H1 (cell line): Measurements from ENCODE around the gene EHBP1.

Experiments used
- ASH2L ChIP-seq: fragments of 200-600, 300-600 bp; sonication (generic); IDR thresholded peaks from one replicate; pipeline ENCODE4 v1.7.1; 2017; ENCODE audit warnings: low read length
- BRCA1 ChIP-seq: IDR thresholded peaks from 2 replicates; pipeline ENCODE4 v1.6.1; 2012; ENCODE audit warnings: low read depth, low read length, improper control_type of control experiment
- SIRT6 ChIP-seq: IDR thresholded peaks from one replicate; pipeline ENCODE4 v1.7.1; 2012; ENCODE audit warnings: low read length, inconsistent platforms
- SP2 ChIP-seq: IDR thresholded peaks from 2 replicates; pipeline ENCODE4 v1.6.1; 2012; ENCODE audit warnings: mild to moderate bottlenecking, low read length, inconsistent platforms
- TAF1 ChIP-seq: IDR thresholded peaks from 2 replicates; pipeline ENCODE4 v1.6.1; 2011; ENCODE audit warnings: mild to moderate bottlenecking, low read depth, low read length
- TCF12 ChIP-seq: IDR thresholded peaks from 2 replicates; pipeline ENCODE4 v1.6.1; 2011; ENCODE audit warnings: low read depth, mild to moderate bottlenecking, low read length
- TF ChIP-seq, protein P1 (sequence below), 3 experiments: IDR thresholded peaks; 1 replicate in 2 of 3; 2 replicates in 1 of 3; pipeline versions ENCODE4 v1.5.1 to v1.6.1; 2011; ENCODE audit warnings: low read length in 3 of 3, mild to moderate bottlenecking in 3 of 3, inconsistent platforms in 2 of 3, low read depth in 1 of 3, moderate library complexity in 1 of 3; ENCODE audit not compliant: insufficient read depth in 1 of 3; ENCODE audit errors: control extremely low read depth in 1 of 3
- TF ChIP-seq, protein P2 (sequence below): IDR thresholded peaks from 2 replicates; pipeline ENCODE4 v1.6.1; 2011; ENCODE audit warnings: low read depth, mild to moderate bottlenecking, low read length; ENCODE audit not compliant: insufficient read depth

DNA sequence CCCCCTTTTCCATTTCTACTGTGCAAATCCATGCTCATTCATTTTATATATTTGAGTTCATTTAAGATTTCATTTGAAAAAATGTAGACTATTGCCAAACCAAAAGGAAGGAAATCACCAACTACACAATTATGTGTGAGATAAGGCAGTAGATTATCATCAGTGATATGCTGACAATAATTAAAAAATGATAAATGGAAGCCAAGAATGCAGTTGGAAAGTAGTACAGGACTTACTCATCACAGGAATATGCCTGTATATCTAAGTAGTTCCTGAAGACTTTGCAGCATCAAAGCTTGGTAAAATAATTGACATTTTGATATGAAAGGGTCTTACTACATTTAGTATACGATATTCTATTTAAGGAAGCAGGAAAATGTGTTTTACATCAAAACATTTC lies 179.0 kb downstream of the EHBP1 start:
- TF ChIP-seq SP2, result no peak
- TF ChIP-seq ASH2L, result no peak
- TF ChIP-seq, protein P1, sequence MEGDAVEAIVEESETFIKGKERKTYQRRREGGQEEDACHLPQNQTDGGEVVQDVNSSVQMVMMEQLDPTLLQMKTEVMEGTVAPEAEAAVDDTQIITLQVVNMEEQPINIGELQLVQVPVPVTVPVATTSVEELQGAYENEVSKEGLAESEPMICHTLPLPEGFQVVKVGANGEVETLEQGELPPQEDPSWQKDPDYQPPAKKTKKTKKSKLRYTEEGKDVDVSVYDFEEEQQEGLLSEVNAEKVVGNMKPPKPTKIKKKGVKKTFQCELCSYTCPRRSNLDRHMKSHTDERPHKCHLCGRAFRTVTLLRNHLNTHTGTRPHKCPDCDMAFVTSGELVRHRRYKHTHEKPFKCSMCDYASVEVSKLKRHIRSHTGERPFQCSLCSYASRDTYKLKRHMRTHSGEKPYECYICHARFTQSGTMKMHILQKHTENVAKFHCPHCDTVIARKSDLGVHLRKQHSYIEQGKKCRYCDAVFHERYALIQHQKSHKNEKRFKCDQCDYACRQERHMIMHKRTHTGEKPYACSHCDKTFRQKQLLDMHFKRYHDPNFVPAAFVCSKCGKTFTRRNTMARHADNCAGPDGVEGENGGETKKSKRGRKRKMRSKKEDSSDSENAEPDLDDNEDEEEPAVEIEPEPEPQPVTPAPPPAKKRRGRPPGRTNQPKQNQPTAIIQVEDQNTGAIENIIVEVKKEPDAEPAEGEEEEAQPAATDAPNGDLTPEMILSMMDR (IDR thresholded peaks at IDR 0.05; ENCODE audit: control extremely low read depth in 1 of 3, insufficient read depth in 1 of 3, low read depth in 1 of 3, low read length in 3 of 3), result no peak
- no peak for TF ChIP-seq SIRT6
- TF ChIP-seq, protein P2, sequence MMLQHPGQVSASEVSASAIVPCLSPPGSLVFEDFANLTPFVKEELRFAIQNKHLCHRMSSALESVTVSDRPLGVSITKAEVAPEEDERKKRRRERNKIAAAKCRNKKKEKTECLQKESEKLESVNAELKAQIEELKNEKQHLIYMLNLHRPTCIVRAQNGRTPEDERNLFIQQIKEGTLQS, result no peak
- no peak for TF ChIP-seq TCF12
- TF ChIP-seq TAF1, result no peak
- no peak for TF ChIP-seq BRCA1
